A549 (cell line): ENCODE results near the gene CYP26B1.

ENCODE experiments used
- BCL3 ChIP-seq: fragments of >200 bp; sonication (Bioruptor Twin); formaldehyde crosslinking; IDR thresholded peaks from 3 replicates; pipeline ENCODE4 v1.6.1; 2016
- CBX2 ChIP-seq: fragments of 200-600 bp; sonication (generic); IDR thresholded peaks from 2 replicates; pipeline ENCODE4 v1.6.1; 2016; ENCODE audit warnings: low read depth, mild to moderate bottlenecking, borderline replicate concordance
- CEBPB ChIP-seq, 2 experiments: fragments of >200 bp in 1 of 2; sonication (Bioruptor Twin) in 1 of 2; formaldehyde crosslinking in 1 of 2; IDR thresholded peaks; 2 replicates each; pipeline ENCODE4 v1.6.1; 2012 to 2016
- EHMT2 ChIP-seq: fragments of 200-600 bp; sonication (generic); IDR thresholded peaks from 2 replicates; pipeline ENCODE4 v1.6.1; 2016; ENCODE audit warnings: antibody characterized with exemption, low read depth, mild to moderate bottlenecking, moderate library complexity
- ELK1 ChIP-seq: fragments of 150-350 bp; IDR thresholded peaks from 2 replicates; pipeline ENCODE4 v1.6.1; 2014; ENCODE audit warnings: low read depth, mild to moderate bottlenecking, low read length
- JUN ChIP-seq, 2 experiments: fragments of >200 bp; sonication (Bioruptor Twin); formaldehyde crosslinking; IDR thresholded peaks; 2 replicates in 1 of 2; 3 replicates in 1 of 2; pipeline ENCODE4 v1.6.1; 2016 to 2017
- JUNB ChIP-seq: fragments of >200 bp; sonication (Bioruptor Twin); formaldehyde crosslinking; IDR thresholded peaks from 2 replicates; pipeline ENCODE4 v1.6.1; 2016
- POLR2A ChIP-seq: IDR thresholded peaks from 2 replicates; pipeline ENCODE4 v1.6.1; 2012; ENCODE audit warnings: mild to moderate bottlenecking, low read length
- POLR2AphosphoS2 ChIP-seq: conservative IDR thresholded peaks from 2 replicates; pipeline ENCODE4 v1.6.1; 2012; ENCODE audit warnings: low read length, improper control_type of control experiment, inconsistent platforms
- TF ChIP-seq, protein P1 (sequence below): fragments of >200 bp; sonication (Bioruptor Twin); formaldehyde crosslinking; IDR thresholded peaks from 3 replicates; pipeline ENCODE4 v1.5.1; 2016

GRCh38 chr2:72104821-72105588 is 42.7 kb downstream of the CYP26B1 start:
- TF ChIP-seq, protein P1, sequence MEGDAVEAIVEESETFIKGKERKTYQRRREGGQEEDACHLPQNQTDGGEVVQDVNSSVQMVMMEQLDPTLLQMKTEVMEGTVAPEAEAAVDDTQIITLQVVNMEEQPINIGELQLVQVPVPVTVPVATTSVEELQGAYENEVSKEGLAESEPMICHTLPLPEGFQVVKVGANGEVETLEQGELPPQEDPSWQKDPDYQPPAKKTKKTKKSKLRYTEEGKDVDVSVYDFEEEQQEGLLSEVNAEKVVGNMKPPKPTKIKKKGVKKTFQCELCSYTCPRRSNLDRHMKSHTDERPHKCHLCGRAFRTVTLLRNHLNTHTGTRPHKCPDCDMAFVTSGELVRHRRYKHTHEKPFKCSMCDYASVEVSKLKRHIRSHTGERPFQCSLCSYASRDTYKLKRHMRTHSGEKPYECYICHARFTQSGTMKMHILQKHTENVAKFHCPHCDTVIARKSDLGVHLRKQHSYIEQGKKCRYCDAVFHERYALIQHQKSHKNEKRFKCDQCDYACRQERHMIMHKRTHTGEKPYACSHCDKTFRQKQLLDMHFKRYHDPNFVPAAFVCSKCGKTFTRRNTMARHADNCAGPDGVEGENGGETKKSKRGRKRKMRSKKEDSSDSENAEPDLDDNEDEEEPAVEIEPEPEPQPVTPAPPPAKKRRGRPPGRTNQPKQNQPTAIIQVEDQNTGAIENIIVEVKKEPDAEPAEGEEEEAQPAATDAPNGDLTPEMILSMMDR = no peak
- TF ChIP-seq ELK1 (no peak), POLR2A (no peak; the same call in 1 of the 2 replicates), CBX2 (no peak), BCL3 (no peak), JUNB (no peak), JUN (IDR thresholded peaks at IDR 0.05) (no peak), CEBPB (IDR thresholded peaks at IDR 0.05) (no peak), POLR2AphosphoS2 (no peak), EHMT2 (no peak)
